ENCODE results near the gene TBC1D4.
"Not testable (repeated sequence)": the region's sequence is repeated elsewhere in the genome, so short reads cannot be mapped to it uniquely, and the experiment has no call there.

TBC1D4 gene

GRCh38 chr13:75452564-75452963, 29.4 kb downstream of the TBC1D4 start:
- DNase-seq (ENCODE audit: low read depth): no peak

- DNase-seq (ENCODE audit: low read depth): no peak
These were observed 34.5 kb downstream of the TBC1D4 start for GRCh38 chr13:75447493-75447892.

GRCh38 chr13:75446874-75447273, 35.1 kb downstream of the TBC1D4 start:
- DNase-seq (ENCODE audit: low read depth): no peak

- DNase-seq (ENCODE audit: low read depth): no peak
These were observed 36.1 kb downstream of the TBC1D4 start for GRCh38 chr13:75445717-75446499.

- no peak for DNase-seq (ENCODE audit: low read depth)
These were observed 38.0 kb downstream of the TBC1D4 start for GRCh38 chr13:75444016-75444415.

GRCh38 chr13:75443356-75443958, 38.5 kb downstream of the TBC1D4 start:
- no peak for DNase-seq (ENCODE audit: low read depth)

- DNase-seq (ENCODE audit: low read depth): no peak
These were observed 39.2 kb downstream of the TBC1D4 start for GRCh38 chr13:75442736-75443234.

GRCh38 chr13:75440100-75440499, 41.9 kb downstream of the TBC1D4 start:
- DNase-seq (ENCODE audit: low read depth): no peak

- DNase-seq (ENCODE audit: low read depth): no peak
These were observed 44.2 kb downstream of the TBC1D4 start for GRCh38 chr13:75437582-75438318.

- DNase-seq (ENCODE audit: low read depth): not testable (repeated sequence)
These were observed 47.8 kb downstream of the TBC1D4 start for GRCh38 chr13:75434126-75434525.

- no peak for DNase-seq (ENCODE audit: low read depth)
These were observed 49.1 kb downstream of the TBC1D4 start for GRCh38 chr13:75432811-75433244.

GRCh38 chr13:75432045-75432444, 49.9 kb downstream of the TBC1D4 start:
- DNase-seq (ENCODE audit: low read depth): no peak

GRCh38 chr13:75430436-75431209, 51.3 kb downstream of the TBC1D4 start:
- no peak for DNase-seq (ENCODE audit: low read depth)

- DNase-seq (ENCODE audit: low read depth): no peak
These were observed 55.5 kb downstream of the TBC1D4 start for GRCh38 chr13:75426421-75426820.

- no peak for DNase-seq (ENCODE audit: low read depth)
These were observed 56.6 kb downstream of the TBC1D4 start for GRCh38 chr13:75425216-75426009.

GRCh38 chr13:75423946-75424345, 58.0 kb downstream of the TBC1D4 start:
- DNase-seq (ENCODE audit: low read depth): no peak

- DNase-seq (ENCODE audit: low read depth): no peak
These were observed 59.9 kb downstream of the TBC1D4 start for GRCh38 chr13:75422028-75422427.

GRCh38 chr13:75421133-75421532, 60.8 kb downstream of the TBC1D4 start:
- DNase-seq (ENCODE audit: low read depth): no peak

GRCh38 chr13:75419656-75420055, 62.3 kb downstream of the TBC1D4 start:
- no peak for DNase-seq (ENCODE audit: low read depth)

- no peak for DNase-seq (ENCODE audit: low read depth)
These were observed 63.0 kb downstream of the TBC1D4 start for GRCh38 chr13:75418997-75419396.

GRCh38 chr13:75418186-75418843, 63.7 kb downstream of the TBC1D4 start:
- no peak for DNase-seq (ENCODE audit: low read depth)

All from non-pigmented ciliary epithelial cell (primary cell).